HG03575 (cell line): Measurements from ENCODE around the gene PARN.
"Not testable (repeated sequence)": the region's sequence is repeated elsewhere in the genome, so short reads cannot be mapped to it uniquely, and the experiment has no call there.

Experiments used
- ATAC-seq: cut with Tn5 transposase; IDR thresholded peaks from one replicate; pipeline ENCODE4 v1.9.1; 2021; ENCODE audit not compliant: unreplicated experiment, insufficient number of reproducible peaks, low FRiP score; ENCODE audit errors: extremely low read depth

The PARN gene

DNA sequence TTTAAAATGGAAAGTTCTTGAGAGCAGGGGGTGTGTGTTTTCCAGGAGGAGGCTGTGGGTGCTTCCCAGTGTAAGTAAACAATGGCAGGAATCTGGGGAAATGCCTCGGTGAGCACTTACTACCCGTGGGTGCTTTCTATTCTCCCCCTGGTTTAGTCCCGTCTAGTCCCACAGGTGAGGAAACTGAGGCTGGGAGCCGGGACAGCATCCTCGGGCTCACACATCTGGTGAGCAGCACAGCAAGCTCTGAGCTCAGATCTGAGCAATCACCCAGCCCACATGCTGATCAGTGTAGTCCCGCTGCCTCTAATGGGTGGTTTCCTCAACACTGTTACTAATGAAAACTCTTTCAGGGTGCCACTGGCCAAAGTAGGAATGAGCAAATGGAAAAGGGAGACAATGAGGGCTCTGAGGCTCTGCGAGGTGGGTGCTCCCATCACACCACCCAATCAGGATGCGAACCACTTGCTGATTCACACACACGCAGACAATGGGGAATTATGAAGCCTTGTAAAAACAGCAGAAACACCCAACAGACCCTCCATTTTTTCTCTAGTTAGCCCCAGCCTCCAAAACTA is 202.6 kb downstream of the PARN start:
- ATAC-seq: no peak

DNA sequence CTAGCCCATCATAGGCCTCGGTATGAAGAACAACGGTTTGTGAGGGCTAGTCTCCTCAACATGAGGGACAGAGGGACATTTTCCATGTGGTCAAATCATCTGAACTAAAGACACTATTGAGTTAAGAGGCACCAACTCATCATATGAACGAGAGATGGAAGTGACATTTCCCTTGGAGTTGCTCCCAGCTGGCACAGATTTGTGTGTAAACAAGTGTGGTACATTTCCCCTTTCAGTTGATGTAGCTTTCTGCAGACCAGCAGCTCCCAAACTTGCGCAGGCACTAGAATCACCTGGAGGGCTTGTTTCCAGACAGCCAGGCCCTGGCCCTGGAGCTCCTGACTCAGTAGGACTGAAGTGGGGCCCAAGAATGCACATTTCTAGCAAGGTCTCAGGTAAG is 205.5 kb downstream of the PARN start:
- ATAC-seq: no peak

DNA sequence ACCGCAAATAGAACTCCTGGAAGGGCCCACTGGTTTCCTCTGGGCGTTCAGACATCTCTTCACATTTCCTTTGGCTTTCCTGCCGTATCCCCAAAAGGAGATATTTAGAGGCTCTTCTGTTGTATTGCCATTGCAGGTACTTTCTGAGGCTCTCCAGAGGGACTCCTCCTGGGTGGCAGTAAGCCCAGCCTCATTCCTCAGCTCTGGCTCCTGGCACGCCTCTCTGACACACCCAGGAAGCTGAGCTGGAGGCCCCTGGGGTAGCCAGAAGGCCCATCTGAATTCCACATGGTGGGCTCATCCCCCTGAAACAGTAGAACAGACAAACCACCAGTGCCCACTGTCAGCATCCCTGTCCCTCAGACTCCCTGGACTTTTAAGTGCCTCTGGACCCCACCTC is 206.7 kb downstream of the PARN start:
- ATAC-seq: no peak

DNA sequence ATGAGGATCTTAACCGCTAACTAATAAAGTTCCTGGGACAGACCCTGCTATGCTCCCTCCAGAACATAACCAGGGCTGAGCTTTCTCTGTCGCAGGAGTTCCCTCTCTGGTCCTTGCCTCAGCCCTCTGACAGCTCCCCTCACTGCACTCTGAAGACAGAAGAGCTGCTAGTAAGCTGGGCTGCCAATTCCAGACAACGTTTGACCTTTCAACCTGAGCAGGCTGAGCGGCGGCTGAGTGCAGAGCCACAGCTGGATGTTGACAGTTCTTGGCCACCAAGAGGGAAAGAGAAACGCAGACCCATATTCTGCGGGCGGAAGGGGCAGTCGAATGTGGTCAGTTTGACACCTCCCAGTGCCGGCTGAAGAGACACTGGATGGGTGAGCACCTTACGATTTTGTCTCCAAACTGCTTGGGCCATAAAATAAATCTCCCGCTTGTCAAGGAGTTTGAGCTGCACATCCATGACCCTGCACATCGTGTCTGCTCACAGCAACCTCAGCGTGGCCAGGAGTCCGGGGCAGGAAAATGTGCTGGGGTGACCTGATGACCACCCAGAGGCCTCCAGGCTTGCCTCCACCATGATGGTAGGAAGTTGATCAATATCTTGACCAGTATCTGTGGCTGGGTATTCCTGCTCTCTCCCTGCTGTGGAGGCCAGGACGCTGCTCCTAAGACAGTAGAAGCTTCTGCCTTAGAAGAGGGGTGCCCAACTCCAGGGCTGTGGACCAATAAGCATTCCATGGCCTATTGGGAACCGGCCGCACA is 209.2 kb downstream of the PARN start:
- ATAC-seq: no peak

DNA sequence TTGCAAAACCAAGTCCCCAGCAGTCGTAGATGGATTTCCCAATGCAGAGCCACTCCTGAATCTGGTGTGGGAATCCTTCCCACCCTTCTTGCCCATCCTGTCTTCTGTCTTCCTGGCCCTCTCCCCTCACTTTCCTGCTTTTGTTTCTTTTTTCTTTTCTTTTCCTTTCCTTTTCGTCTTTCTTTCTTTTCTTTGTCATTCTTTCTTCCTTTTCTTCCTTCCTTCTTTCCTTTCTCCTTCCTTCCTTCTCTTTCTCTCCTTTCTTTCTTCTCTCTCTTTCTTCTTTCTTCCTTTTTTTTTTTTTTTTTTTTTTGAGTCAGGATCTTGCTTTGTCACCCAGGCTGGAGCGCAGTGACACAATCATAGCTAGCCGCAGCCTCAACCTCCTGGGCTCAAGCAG is 209.8 kb downstream of the PARN start:
- ATAC-seq: not testable (repeated sequence)

DNA sequence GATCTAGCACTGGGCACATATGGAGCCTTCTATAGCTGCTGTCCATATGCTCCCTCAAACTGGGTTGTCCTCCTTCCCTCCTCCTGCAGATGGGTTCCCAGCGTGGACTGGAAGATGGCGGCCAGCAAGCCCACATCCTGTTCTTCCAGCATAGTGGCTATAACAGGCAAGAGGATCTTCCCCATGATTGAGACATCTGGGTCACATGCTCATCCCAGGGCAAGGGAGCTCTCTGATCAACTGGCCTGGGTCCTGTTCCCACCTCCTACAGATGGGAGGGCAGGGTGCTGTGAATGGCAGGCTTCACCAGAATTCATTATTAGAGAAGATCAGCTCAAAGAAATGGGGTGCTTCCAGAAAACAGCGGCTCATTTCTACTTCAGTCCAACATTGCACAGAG is 210.2 kb downstream of the PARN start:
- no peak for ATAC-seq

DNA sequence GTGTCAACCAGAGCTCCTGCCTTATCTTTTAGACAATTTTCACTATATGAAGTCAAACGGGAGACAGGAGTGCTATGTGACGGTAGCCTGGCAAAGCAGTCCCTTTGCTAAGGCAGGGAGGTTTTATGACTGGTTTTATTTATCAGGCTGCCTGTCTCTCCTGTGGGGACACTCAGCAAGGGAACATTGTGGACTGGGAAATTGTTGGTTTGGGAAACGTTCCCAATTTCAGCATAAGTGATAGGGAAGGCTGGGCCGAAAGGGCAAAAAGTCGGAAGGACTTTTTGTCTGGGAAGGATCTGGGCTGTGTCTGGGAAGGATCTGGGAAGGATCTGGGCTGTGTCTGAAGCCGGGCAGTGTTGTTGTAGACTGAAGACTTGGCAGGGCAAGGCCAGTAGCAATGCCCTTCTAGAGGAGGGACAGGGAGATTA is 211.2 kb downstream of the PARN start:
- ATAC-seq: no peak

DNA sequence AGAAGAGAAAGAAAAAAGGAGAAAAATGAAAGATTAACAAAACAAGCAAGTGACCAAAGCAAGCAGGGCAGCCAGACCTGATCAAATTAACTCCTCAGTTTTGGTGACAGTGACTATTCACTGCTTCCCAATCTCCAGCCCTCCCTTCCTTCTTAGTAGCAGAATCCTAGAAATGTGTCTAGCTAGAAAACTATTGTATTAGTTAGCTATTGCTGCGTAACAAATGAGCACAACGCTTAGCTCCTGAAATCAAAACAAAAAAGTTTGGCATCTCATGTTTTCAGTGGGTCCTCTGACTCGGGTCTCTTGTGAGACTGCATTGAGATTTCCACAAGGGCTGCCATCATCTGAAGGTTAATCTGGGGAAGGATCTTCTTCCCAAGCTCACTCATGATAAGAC is 213.9 kb downstream of the PARN start:
- no peak for ATAC-seq

DNA sequence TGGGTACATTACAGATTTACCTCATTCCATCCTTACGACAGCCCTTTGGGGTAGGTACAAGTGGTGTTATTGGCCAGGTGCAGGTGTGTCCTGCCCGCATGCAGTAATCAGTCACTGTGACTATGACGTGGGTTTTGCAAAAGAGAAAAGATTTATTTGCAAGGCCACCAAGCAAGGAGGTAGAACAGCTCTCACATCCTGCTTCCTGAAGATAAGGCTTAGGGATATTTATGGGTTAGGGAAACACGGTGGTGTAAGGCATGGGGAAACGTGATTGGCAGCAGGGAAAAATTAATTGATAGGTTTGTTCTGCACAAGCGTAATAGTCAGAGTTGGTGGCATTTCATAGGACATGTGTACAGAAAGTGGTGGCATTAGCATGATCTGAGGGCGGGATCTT is 214.8 kb downstream of the PARN start:
- no peak for ATAC-seq

DNA sequence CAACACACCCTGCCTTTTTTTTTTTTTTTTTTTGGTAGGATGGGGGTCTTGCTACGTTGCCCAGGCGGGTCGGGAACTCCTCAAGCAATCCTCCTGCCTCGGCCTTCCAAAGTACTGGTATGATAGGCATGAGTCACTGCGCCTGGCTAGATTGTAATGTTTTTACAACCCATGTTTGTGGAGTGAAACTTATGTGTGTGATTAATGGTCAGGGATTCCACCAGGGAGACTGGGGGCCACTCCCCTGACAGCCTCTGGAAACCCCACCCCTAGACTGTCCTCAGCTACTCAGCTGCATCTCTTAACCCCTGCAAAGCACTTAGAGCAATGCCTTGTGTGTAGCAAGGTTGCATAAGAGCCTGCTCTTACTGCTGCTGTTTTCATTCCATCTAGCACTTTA is 220.5 kb downstream of the PARN start:
- no peak for ATAC-seq

DNA sequence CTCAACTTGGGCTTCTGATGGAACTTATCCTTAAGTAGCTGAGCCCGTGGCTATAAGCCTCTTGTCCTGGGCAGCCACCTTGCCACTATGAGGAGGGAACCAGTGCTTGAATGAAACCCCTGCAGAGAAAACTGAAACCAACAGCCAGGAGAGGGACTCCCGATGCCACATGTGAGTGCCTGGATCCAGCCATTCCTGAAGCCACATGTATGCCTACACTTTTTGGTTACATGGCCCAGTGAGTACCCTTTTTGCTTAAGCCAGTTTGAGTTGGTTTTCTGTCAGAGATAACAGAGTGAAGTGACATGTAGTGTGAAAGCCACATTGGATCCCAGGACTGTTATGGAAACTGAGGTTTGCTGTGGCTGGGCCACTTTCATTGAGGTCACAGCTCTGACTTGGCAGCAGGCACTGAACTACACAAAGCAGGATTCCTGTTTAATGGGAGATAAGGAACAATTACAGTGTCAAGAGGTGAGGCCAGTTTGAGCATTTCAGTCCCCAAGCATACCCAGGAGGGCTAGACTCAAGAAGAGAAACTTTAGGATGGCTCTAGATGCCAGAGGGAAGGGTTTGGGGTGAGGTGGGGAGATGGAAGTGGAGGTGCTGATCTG is 222.2 kb downstream of the PARN start:
- no peak for ATAC-seq

DNA sequence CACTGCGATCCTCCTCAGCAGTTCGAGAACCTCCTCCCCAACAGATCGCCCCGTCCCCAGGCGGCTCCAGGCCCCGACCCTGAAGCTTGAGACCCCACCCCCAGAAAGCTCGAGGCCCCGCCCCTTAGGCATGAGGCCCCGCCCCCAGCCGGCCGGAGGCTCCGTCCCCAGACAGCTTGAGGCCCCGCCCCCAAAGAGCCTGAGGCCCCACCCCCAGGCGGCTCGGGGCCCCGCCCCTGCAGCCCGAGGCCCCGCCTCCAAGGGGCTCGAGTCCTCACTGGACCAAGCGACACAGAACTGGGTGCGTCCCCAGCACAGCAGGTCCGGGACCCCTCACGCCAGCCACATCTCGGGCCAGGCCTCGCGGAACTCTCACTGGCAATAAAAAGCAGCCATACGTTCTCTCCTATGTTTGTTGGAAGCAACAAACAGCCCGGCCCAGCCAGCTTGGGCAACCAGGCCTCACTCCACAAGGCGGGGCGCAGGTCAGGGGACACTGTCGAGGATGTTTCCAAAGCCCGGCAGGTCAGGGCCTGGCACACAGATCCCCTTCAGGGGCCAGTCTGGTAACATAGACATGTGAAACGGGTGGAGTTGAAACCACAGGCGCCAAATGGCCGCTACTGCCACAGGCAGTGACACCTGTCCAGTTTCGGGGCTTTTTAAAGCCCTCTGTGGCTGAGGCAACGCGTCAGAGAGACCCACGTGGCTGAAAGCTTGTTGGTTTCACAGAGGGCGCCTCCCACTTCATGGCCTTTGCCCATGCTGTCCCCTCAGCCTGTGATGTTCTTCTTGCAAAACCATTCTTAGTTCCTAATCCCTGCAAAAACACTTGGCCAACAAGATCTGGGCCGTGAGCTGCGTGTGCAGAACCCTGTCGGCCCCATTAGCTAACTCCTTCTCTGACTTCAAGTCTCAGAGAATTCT is 224.2 kb downstream of the PARN start:
- ATAC-seq: peak; percentile 62

DNA sequence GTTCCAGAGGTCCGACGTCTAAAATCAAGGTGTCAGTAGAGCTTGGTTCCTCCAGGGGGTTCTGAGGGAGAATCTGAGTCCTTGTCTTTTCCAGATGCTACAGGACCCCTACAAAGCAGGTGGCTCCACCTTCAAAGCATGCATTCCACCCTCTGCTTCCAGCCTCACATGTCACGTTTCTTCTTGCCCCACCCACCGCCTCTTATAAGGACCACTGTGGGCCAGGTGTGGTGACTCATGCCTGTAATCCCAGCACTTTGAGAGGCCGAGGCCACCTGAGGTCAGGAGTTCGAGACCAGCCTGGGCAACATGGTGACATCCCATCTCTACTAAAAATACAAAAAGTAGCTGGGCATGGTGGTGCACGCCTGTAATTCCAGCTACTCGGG is 227.1 kb downstream of the PARN start:
- ATAC-seq: not testable (repeated sequence)

DNA sequence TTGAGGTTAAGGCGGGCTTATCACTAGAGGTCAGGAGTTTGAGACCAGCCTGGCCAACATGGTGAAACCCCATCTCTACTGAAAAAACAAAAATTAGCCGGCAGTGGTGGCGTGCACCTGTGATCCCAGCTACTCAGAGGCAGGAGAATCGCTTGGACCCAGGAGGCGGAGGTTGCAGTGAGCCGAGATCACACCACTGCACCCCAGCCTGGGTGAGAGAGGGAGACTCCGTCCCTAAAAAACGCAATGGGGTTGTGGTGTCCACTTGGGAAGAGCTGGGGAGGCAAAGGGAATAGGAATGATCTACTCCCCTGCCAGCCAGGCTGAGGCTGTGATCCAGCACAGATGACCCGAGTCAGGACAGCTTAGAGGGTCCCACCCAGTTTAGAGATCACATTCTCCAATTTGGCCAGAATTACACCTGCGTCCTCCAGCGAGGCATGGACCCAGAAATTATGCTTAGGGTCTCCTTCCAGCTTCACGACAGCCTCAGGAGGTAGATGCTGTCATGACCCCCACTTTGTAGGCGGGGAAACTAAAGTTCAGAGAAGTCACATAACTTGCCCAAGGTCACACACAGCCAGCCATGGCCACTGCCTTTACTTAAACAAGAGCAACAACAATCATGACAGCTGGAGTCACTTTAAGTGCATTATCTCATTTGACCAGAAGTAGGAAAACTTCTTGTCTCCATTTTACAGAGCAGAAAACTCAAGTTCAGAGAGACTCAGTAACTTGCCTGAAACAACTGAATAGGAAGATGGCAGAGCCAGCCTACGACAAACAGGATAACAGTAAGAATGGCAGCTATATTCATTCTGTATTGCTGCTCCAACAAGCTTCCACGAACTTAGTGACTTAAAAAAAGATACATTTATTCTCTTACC is 227.7 kb downstream of the PARN start:
- ATAC-seq: not testable (repeated sequence)

DNA sequence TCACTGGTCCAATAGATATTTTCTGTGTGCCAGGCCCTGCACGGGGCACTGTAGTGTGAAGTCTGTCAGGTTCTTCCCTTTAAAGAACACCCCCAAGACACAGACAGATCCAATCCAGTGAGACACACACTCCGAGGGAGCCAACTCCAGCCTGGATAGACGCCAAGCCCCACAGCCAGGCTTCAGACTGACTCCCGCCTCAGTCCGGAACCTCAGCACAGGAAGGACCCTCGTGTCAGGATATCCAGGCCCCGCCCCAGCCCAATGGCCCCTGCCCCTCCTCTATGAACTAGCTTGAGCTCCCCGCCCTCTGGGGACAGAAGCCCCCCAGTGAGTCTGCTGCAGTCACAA is 228.4 kb downstream of the PARN start:
- not testable (repeated sequence) for ATAC-seq

DNA sequence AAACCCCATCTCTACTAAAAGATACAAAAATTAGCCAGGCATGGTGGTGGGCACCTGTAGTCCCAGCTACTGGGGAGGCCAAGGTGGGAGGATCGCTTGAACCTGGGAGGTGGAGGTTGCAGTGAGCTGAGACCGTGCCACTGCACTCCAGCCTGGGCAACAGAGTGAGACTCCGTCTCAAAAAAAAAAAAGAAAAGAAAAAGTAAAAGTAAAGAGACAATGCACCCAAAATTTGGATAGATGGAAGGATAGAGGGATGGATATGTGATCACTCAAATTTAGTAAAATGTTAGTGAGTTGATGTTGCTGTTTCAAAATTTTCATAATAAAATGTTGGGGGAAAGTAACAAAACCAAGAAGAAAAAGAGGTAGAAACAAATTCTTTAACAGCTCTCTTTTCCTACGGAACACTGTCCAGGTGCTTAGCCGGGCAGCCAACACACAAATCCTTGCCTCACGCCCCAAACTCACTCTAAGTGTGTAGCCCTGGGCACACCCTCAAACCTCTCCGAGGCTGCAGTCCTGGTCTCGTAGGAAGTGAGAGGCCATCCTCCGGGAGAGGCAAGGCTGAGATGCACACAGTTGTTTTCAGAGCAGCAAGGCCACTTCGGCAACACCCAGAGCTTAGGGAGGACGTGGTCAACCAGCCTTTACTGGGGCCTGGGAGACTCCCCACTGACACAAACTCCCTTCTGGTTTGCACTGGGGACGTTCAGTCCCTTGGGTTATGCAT is 228.9 kb downstream of the PARN start:
- not testable (repeated sequence) for ATAC-seq

DNA sequence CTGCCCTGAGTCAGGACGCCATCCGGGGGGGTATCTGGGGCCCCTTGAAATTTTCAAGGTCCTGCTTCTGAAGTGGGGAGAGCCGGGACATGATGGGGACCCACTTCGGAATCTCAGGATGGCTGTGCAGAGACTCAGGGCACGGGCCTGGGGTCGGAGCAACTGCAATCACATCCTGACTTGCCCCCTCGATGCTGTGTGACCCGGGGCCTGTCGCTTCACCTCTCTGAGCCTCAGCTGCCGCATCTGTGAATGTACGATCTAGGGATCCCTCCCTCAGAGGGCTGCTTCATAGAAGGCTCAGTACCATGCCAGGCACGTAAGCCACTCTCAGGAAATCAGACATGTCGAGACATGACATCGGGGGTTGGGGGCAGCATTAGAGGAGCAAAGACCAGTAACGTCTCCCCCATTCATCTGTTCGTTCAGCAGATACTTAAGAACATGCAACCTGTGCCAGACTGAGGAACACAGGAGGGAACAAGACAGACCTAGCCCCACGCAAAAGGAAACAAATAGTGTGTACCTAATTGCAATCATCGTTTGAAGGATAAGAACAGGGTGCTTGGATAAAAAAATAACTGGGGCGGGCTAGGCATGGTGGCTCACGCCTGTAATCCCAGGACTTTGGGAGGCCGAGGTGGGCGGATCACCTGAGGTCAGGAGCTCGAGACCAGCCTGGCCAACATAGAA is 229.6 kb downstream of the PARN start:
- no peak for ATAC-seq
